Activated T-helper 2 cell treated with anti-CD3 and anti-CD28 coated beads, Interferon-gamma antibody, Interleukin-2, Interleukin-4, amounts not matched to agents 10 μg/mL and 5 μg/mL and 100 μg/mL, durations not matched to agents 14 hours and 24 hours and 36 hours (primary cell): ENCODE measurements around the gene STX3. TPM values are rescaled to one million over a fixed set of nuclear protein-coding genes. Genes with fewer than 3 reads are reported as not detected.

ENCODE experiments used
- DNase-seq: peaks from one replicate; pipeline ENCODE4 v3.0.0; 2021; ENCODE audit warnings: low spot score
- H3K27ac Mint-ChIP-seq: one replicate; pipeline ENCODE4 v1.8.0; 2021; ENCODE audit warnings: mixed read lengths
- H3K27me3 Mint-ChIP-seq: one replicate; pipeline ENCODE4 v1.8.0; 2021; ENCODE audit warnings: low read depth, mixed read lengths
- H3K36me3 Mint-ChIP-seq: one replicate; pipeline ENCODE4 v1.8.0; 2021; ENCODE audit warnings: low read depth, mixed read lengths
- H3K4me1 Mint-ChIP-seq: one replicate; pipeline ENCODE4 v1.8.0; 2021; ENCODE audit warnings: low read depth, mixed read lengths
- H3K4me3 Mint-ChIP-seq: one replicate; pipeline ENCODE4 v1.8.0; 2021; ENCODE audit warnings: low read depth, mild to moderate bottlenecking, moderate library complexity, mixed read lengths
- H3K9me3 Mint-ChIP-seq: one replicate; pipeline ENCODE4 v1.8.0; 2021; ENCODE audit warnings: mixed read lengths
- intact Hi-C: fragments of 100-400 bp; cut with micrococcal nuclease; formaldehyde crosslinking; loops from one replicate; pipeline ENCODE4 v1.15.1; 2023
- total RNA-seq: library from RNA; stranded (reverse); gene quantifications from 2 replicates; pipeline ENCODE4 v1.2.3, GENCODE V29; 2022

STX3 gene
- total RNA-seq, 1 donor from 2014 or later: 9.9 TPM

DNA sequence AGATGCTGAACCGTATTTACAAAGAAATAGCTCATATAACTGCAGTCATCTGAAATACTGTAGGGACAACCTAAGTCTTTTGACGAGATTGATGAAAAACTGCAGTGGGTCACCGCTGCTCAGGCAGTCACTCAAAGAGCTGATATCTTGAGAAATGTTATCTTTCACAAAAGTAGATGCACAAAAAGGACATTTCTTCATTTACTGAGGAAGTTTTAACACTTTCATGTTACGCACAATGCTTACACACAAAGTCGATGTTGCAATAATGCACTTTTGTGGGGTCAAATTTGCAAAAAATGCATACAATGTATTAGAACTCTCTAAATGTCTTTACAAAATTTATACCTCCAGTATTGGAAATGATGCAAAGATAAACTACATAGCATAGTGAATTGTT, 25.3 kb upstream of the STX3 start:
- Mint-ChIP-seq H3K4me1 (peaks cover 9% of the 10 kb centered on the region), H3K9me3 (peaks cover 3% of the 10 kb centered on the region), H3K27me3 (no peaks in the 10 kb centered on the region), H3K36me3 (no peaks in the 10 kb centered on the region), H3K27ac (no peak overlapping the region), H3K4me3 (no peak overlapping the region)
- DNase-seq: no peak
- intact Hi-C loops: no loop called here

DNA sequence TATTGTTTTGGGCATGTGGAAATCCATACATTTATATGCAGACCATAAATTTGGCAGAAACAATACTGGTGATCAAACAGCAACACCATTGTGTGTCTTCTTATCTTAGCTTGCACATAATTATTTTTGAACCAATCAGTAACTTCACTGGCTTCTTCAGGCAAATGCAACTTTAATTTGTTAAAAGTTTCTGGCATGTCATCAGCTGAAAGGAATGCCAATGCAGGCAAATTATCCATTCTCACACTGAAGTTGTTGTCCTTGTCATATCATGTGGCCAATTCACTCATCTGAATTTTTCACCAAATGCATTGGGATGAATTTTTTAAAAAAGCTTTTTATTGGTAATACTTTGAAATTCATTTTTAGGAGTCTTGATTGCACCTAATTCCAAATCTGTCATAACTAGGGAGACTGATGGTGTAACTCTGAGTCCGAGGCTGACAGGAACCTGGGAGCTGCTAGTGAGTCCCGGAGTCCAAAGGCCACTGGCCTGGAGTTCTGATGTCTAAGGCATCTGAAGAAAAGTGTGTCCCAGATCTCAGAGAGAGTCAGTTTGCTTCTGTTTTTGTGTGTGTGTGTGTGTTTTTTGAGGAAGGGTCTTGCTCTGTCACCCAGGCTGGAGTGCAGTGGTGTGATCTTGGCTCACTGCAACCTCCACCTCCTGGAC, 24.1 kb upstream of the STX3 start:
- H3K36me3 Mint-ChIP-seq: no peaks in the 10 kb centered on the region
- no peak for DNase-seq
- H3K27me3 Mint-ChIP-seq: no peaks in the 10 kb centered on the region
- H3K4me3 Mint-ChIP-seq: no peak overlapping the region
- peaks cover 3% of the 10 kb centered on the region for H3K9me3 Mint-ChIP-seq
- peaks cover 9% of the 10 kb centered on the region for H3K4me1 Mint-ChIP-seq
- H3K27ac Mint-ChIP-seq: no peak overlapping the region
- intact Hi-C loops: no loop called here

DNA sequence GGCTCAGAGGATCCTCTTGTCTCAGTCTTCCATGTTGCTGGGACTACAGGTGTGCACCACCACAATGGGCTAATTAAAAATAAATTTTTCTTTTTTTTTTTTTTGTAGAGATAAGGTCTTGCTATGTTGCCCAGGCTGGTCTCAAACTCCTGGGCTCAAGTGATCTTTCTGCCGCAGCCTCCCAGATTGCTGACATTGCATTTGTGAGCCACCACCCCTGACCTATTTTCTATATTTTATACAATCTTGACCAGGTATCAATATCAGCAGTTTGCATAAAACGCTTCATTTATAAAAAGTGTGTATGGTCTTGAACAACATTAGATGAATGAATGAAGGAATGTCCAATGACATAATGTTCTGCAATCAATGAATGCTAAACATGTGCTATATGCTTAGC, 9.1 kb upstream of the STX3 start:
- intact Hi-C loops: no loop called here
- H3K36me3 Mint-ChIP-seq: no peaks in the 10 kb centered on the region
- no peaks in the 10 kb centered on the region for H3K9me3 Mint-ChIP-seq
- peaks cover 14% of the 10 kb centered on the region for H3K27me3 Mint-ChIP-seq
- H3K4me3 Mint-ChIP-seq: no peak overlapping the region
- no peaks in the 10 kb centered on the region for H3K4me1 Mint-ChIP-seq
- H3K27ac Mint-ChIP-seq: no peak overlapping the region
- no peak for DNase-seq

DNA sequence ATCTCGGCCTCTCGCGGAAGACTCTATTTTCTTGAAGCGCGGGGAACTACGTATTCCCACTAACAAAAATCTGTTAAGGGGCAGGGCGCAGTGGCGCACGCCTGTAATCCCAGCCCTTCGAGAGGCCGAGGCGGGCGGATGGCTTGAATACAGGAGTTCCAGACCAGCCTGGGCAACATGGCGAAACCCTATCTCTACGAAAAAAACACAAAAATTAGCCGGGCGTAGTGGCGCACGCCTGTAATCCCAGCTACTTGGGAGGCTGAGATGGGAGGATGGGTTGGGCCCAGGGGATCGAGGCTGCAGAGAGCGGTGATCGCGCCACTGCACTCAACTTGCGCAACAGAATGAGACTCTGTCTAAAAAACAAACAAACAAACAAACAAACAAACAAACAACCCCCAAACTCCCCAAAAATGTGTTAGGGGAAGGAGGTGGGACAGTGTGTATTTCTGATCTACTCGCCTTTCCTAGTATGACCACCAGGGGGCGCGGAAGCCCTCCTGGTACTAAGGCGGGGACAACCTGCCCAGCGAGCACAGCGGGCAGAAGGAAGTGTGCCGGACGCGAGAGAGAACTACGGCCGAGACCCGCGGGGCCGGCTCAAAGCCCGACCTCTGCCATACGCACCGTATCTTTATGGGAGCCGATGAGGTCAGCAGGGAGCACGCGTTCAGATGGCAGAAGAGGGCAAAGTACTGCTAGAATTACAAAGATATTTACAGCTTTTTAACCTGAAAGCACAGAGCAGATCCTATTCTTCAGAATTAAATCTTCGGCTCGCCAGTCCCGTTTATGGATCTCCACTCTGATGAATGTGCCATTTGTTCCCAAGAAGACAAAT, 1.3 kb upstream of the STX3 start:
- peaks cover 23% of the 10 kb centered on the region for H3K27me3 Mint-ChIP-seq

DNA sequence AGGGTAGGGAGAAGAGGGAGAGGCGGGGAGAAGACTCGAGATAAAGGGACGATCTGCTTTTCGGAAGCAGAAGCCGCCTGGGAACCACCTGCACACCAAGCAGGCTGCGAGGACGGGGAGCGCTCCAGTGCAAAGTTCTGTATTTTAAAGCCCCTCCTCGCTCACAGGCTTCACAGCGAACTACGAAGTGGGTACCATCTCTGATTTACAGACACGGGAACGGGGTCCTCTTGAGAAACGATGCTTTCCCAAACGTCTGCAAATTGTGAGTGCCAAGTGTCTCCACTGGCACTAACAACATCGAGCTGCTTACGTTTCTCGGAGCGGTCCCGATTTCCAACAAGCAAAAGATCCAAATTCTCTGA, 700 bp upstream of the STX3 start:
- intact Hi-C loops: loop anchor here (1.0 to 2.0 kb wide), 6 partner anchors 13 to 218 kb away; partner anchors contain the start of gene MRPL16
- DNase-seq: no peak

More for the DNA sequence above, 1.3 kb upstream of the STX3 start:
- peaks cover 15% of the 10 kb centered on the region for H3K4me1 Mint-ChIP-seq
- peak overlapping the region; percentile 50 for H3K27ac Mint-ChIP-seq
- no peaks in the 10 kb centered on the region for H3K9me3 Mint-ChIP-seq
- peak; percentile 73 for DNase-seq
- intact Hi-C loops: loop anchor here (1.0 to 2.0 kb wide), 6 partner anchors 13 to 217 kb away; partner anchors contain the start of gene MRPL16
- peak overlapping the region; percentile 92 for H3K4me3 Mint-ChIP-seq
- H3K36me3 Mint-ChIP-seq: peaks cover 3% of the 10 kb centered on the region

DNA sequence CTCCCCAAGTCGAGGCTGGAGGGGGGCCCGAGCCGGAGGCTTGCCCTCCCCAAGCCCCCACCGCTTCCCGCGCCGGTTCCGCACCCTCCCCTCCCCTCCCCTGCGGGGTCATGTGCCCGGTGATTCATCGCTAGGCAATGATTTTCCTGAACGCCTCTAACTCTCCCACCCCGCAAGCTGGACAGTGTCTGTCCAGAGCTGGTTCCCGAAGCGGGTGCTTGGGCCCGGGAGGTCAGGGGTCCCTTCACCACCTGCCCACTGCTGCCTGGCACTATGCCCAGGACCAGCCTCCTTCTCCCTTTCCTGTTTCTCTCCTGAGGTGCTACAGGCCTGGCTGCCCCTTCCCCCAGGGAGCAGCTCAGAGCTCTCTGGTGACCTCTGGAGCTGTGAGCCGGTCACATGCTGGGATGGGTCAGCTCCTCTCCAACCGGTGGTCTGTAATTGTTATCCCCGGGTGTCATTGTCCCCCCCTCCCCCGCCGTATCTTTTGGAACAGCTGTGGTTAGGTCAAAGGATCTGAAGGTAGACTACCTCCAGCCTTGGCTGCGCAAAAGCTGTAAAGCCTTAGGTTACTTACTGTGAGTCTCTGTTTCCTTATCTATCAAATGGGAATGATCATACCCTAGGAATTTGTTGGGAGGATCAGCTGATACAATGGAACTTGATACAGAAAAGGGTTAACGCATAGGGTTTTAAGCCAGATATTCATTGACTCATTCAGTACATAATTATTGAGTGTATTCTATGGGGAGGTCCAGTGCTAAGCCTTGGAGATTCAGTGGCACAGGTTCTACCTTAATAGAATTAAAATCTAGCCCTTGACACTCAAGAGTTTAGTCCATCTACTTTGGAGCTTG, 753 bp downstream of the STX3 start:
- peak overlapping the region; percentile 84 for H3K4me3 Mint-ChIP-seq
- H3K4me1 Mint-ChIP-seq: peaks cover 15% of the 10 kb centered on the region
- H3K9me3 Mint-ChIP-seq: no peaks in the 10 kb centered on the region
- H3K27ac Mint-ChIP-seq: peak overlapping the region; percentile 63
- intact Hi-C loops: loop anchor here (1.0 to 2.0 kb wide), 4 partner anchors 55 to 219 kb away; partner anchors contain the start of genes MRPL16 and PATL1
- H3K27me3 Mint-ChIP-seq: peaks cover 28% of the 10 kb centered on the region
- no peak for DNase-seq
- peaks cover 3% of the 10 kb centered on the region for H3K36me3 Mint-ChIP-seq

More for the DNA sequence above, 700 bp upstream of the STX3 start:
- peaks cover 3% of the 10 kb centered on the region for H3K36me3 Mint-ChIP-seq
- H3K4me1 Mint-ChIP-seq: peaks cover 15% of the 10 kb centered on the region
- peak overlapping the region; percentile 61 for H3K27ac Mint-ChIP-seq
- peaks cover 20% of the 10 kb centered on the region for H3K27me3 Mint-ChIP-seq
- H3K4me3 Mint-ChIP-seq: peak overlapping the region; percentile 92
- no peaks in the 10 kb centered on the region for H3K9me3 Mint-ChIP-seq

DNA sequence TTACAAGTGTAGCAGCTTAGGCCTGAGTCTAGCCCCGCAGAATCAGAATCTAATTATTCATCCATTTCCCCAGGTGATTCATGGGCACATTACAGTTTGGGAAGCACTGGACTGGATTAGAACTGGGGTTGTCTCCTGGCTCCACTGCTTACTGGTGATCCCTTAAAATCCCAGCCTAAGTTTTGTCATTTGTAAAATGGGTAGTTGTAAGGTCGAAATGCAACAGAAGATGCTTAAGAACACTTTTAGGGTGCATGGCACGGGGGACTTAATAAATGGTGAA, 1.3 kb downstream of the STX3 start:
- Mint-ChIP-seq H3K36me3 (peaks cover 3% of the 10 kb centered on the region), H3K4me1 (peaks cover 15% of the 10 kb centered on the region), H3K27ac (no peak overlapping the region), H3K4me3 (peak overlapping the region; percentile 84), H3K9me3 (no peaks in the 10 kb centered on the region), H3K27me3 (peaks cover 28% of the 10 kb centered on the region)
- no peak for DNase-seq
- intact Hi-C loops: no loop called here

DNA sequence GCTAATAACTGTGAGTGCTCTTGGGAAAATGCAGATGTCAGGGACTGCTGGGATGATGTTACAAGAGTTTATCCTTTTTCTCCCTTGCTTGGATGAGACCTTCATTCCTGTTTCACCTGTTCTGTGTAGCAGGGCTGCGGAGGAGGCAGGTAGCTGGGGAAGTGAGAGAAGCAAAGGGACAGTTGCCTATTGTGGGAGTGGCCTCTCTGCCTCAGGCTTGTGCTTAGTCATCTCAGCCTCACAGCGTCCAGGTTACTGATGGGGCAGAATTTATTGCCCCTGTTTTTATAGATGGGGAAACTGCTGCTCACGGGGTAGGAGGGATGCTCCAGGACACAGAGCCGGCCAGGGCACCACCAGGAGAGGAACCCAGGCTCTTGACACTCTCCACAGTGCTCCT, 1.7 kb downstream of the STX3 start:
- peak overlapping the region; percentile 84 for H3K4me3 Mint-ChIP-seq

DNA sequence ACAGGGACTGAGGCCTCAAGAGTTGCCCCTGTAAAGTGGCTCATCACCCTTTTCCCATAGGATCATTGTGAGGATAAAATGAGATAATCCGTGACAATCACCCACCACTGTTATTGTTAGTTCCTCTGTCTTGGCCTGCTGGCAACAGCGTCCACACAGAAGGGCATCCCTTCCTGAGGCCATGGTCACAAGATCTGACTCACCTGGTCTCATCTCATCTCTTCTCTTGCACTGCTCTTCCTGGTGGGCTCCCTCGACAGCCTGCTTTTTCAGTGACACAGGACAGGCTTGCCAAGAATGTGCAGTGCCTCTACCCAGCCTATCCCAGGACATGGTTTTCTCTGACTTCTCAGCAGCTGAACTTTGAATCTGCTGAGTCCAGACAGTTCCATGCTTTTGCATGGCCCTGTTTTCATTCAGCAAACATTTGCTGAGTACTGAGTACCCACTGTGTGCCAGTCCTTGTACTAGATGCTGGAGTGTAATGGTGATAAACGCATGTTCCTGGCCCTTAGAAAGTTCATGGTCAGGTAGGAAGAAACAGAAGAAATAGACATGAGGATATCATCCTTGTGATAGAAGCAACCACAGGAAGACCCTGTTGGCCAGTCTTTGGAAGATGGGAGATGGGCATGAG, 3.3 kb downstream of the STX3 start:
- H3K36me3 Mint-ChIP-seq: peaks cover 3% of the 10 kb centered on the region
- no peak overlapping the region for H3K27ac Mint-ChIP-seq
- intact Hi-C loops: no loop called here
- H3K9me3 Mint-ChIP-seq: no peaks in the 10 kb centered on the region
- no peak overlapping the region for H3K4me3 Mint-ChIP-seq
- peaks cover 15% of the 10 kb centered on the region for H3K4me1 Mint-ChIP-seq
- peaks cover 34% of the 10 kb centered on the region for H3K27me3 Mint-ChIP-seq
- no peak for DNase-seq

More for the DNA sequence above, 1.7 kb downstream of the STX3 start:
- H3K27ac Mint-ChIP-seq: no peak overlapping the region
- DNase-seq: no peak
- peaks cover 28% of the 10 kb centered on the region for H3K27me3 Mint-ChIP-seq
- no peaks in the 10 kb centered on the region for H3K9me3 Mint-ChIP-seq
- peaks cover 15% of the 10 kb centered on the region for H3K4me1 Mint-ChIP-seq
- H3K36me3 Mint-ChIP-seq: peaks cover 3% of the 10 kb centered on the region
- intact Hi-C loops: no loop called here

DNA sequence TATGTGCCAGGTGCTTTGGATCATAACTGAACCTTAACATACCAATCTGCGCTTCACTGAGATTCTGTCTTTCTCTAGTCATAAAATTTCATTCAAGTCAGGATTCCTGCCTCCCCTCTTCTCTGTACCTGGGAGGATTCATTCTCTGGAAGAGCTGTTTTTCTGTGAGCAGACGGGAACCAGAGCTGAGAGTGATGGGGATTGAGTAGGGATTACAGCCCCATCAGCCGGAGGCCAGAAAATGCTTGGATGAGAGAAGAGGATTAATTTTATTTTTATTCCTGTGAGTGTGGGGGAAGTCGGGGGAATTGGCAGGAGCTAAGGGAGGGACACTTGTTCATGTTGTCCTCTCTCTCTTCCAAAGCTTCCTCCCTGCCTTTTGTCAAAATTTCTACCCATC, 4.7 kb downstream of the STX3 start:
- no peaks in the 10 kb centered on the region for H3K9me3 Mint-ChIP-seq
- H3K27me3 Mint-ChIP-seq: peaks cover 34% of the 10 kb centered on the region
- H3K36me3 Mint-ChIP-seq: peaks cover 3% of the 10 kb centered on the region
- no peak overlapping the region for H3K27ac Mint-ChIP-seq
- intact Hi-C loops: no loop called here
- no peak overlapping the region for H3K4me3 Mint-ChIP-seq
- H3K4me1 Mint-ChIP-seq: peaks cover 9% of the 10 kb centered on the region
- no peak for DNase-seq

DNA sequence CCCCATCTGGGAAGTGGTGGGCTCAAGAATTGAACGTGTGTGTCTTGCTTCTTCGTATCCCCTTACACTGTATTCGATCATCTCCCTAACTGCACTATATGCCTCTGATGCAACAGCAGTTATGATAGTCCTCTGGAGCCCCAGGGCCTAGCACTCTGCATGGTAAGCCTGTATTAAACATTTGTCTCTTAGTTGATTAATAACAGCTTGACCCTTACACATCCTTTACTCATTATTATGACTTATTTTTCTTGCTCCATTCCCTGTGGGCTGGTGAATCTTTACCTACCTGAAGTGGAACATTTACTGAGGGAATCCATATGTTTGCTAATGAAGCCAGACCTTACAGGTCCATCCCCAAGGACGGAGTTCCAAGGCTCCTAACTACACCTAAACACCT, 5.6 kb downstream of the STX3 start:
- peaks cover 36% of the 10 kb centered on the region for H3K27me3 Mint-ChIP-seq
- no peaks in the 10 kb centered on the region for H3K9me3 Mint-ChIP-seq
- no peak overlapping the region for H3K4me3 Mint-ChIP-seq
- H3K27ac Mint-ChIP-seq: no peak overlapping the region
- no peak for DNase-seq
- peaks cover 13% of the 10 kb centered on the region for H3K4me1 Mint-ChIP-seq
- intact Hi-C loops: no loop called here
- peaks cover 3% of the 10 kb centered on the region for H3K36me3 Mint-ChIP-seq

DNA sequence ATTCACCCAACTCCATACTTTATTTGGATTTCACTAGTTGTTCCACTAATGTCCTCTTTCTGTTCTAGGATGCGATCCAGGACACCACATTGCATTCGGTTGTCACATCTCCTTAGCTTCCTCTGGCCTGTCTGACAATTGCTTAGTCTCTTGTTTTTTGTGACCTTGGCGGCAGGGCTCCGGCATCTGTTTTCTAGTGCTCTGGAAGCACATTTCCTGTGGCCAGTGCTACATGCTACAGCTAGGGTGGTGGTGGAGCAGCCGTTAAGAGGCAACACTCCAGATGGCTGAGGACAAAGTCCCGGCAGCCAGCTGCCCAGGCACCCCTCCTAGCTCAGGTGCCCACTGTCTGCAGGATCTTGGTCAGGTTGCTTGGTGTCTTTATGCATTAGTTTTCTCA, 6.8 kb downstream of the STX3 start:
- Mint-ChIP-seq H3K36me3 (peaks cover 3% of the 10 kb centered on the region), H3K4me1 (peaks cover 12% of the 10 kb centered on the region), H3K27me3 (peaks cover 30% of the 10 kb centered on the region), H3K27ac (no peak overlapping the region), H3K9me3 (no peaks in the 10 kb centered on the region), H3K4me3 (no peak overlapping the region)
- intact Hi-C loops: no loop called here
- DNase-seq: no peak
